Transverse colon (tissue), 4 donors: Measurements from ENCODE around the gene BID. TPM values are rescaled to one million over a fixed set of nuclear protein-coding genes. Genes with fewer than 3 reads are reported as not detected.

Source experiments
- DNase-seq: peaks from one replicate; pipeline ENCODE4 v3.0.0-alpha.2; 2019
- H3K27ac ChIP-seq, 4 donors: fragments of 200-600 bp; sonication (generic); 2 replicates each; pipeline ENCODE4 v1.5.1; 2016 to 2018; ENCODE audit warnings: inconsistent platforms in 4 of 4
- H3K27me3 ChIP-seq: fragments of 200-600 bp; sonication (generic); 2 replicates; pipeline ENCODE4 v1.5.1; 2017; ENCODE audit warnings: inconsistent platforms
- H3K36me3 ChIP-seq, 4 donors: fragments of 200-600 bp; sonication (generic); 2 replicates each; pipeline ENCODE4 v1.5.1; 2017 to 2019; ENCODE audit warnings: inconsistent platforms in 4 of 4
- H3K4me1 ChIP-seq, 4 donors: fragments of 200-600 bp; sonication (generic); 2 replicates each; pipeline ENCODE4 v1.5.1; 2017 to 2020; ENCODE audit warnings: inconsistent platforms in 4 of 4
- H3K4me3 ChIP-seq, 4 donors: fragments of 200-600 bp; sonication (generic); 1 replicate in 1 of 4; 2 replicates in 3 of 4; pipeline versions ENCODE4 v1.5.1 to v1.6.1; 2017 to 2019; ENCODE audit warnings: inconsistent platforms in 4 of 4
- H3K9me3 ChIP-seq, 2 donors: fragments of 200-600 bp; sonication (generic); 2 replicates each; pipeline ENCODE4 v1.5.1; 2017 to 2019; ENCODE audit warnings: inconsistent platforms in 2 of 2
- EP300 ChIP-seq: sonication (generic); formaldehyde crosslinking; IDR thresholded peaks from one replicate; pipeline ENCODE4 v1.6.1; 2017; ENCODE audit warnings: antibody characterized with exemption, low read depth
- POLR2A ChIP-seq: fragments of 450-650 bp; IDR thresholded peaks from one replicate; pipeline ENCODE4 v1.6.1; 2016; ENCODE audit warnings: antibody characterized with exemption, mild to moderate bottlenecking, moderate library complexity
- POLR2AphosphoS5 ChIP-seq, 3 donors: sonication (generic); formaldehyde crosslinking; IDR thresholded peaks; one replicate each; pipeline ENCODE4 v1.6.1; 2016; ENCODE audit warnings: antibody characterized with exemption in 3 of 3
- WGBS, 2 donors: methylation state at CpG; one replicate each; pipeline ENCODE4 v1.1.5; 2018; ENCODE audit warnings: low coverage in 1 of 2; 5-methylcytosine and 5-hydroxymethylcytosine counted together
- in situ Hi-C, 4 donors: fragments of 200-750 bp; cut with MboI; loops; one replicate each; pipeline versions ENCODE4 v1.15.0 to v1.15.1; 2017; ENCODE audit warnings: low sequenced_read_pairs in 3 of 4, low pct_ligation_motif_present in 1 of 4, low pct_unique_long_range_greater_than_20kb in 1 of 4
- intact Hi-C: fragments of 100-400 bp; cut with DNase I; formaldehyde crosslinking; loops from one replicate; pipeline ENCODE4 v1.15.1; 2023; ENCODE audit warnings: low total_unique reads
- total RNA-seq, 4 donors: library from RNA; depleted of rRNA; stranded (reverse); fragments of >200 nt; gene quantifications; one replicate each; pipeline ENCODE4 v1.1.0, GENCODE V29; 2016
- TF ChIP-seq, protein P1 (sequence below), 5 experiments: fragments of 200-600 bp in 3 of 5; fragments of 450-650 bp in 2 of 5; sonication (generic) in 3 of 5; IDR thresholded peaks; 1 replicate in 2 of 5; 2 replicates in 3 of 5; pipeline ENCODE4 v1.5.1; 2016 to 2017; ENCODE audit warnings: antibody characterized with exemption in 5 of 5, inconsistent platforms in 3 of 5, mild to moderate bottlenecking in 2 of 5, moderate library complexity in 1 of 5

BID gene
- total RNA-seq, 4 donors from 2014 or later, result 21.1 to 59.5 (median 25.5) TPM

DNA sequence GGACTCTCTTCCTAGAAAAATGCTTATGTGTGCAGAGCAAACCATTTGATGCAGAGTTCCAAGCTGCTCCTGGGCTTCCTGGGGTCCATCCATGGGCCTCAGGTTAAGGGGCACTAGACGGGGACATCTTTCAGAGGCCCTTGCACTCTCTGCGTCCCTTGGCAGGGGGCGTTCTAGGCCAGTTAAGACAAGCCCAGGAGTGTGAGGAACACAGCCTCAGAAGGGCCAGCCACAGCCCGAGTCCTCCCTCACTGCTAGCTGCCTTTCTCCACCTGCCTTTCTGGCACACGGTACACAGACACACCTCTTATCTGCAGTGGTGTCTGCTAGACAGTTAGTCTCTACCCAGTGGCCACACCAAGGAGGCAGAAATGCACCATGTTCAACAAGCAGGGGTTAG, 18.0 kb upstream of the BID start:
- Histone ChIP-seq H3K4me3 (no peak overlapping the region), H3K9me3 (no peaks in the 10 kb centered on the region), H3K27ac (no peak overlapping the region), H3K4me1 (peaks cover 0 to 5% (median 1%) of the 10 kb centered on the region in 4 donors), H3K36me3 (no peaks in the 10 kb centered on the region), H3K27me3 (no peaks in the 10 kb centered on the region)
- no peak for DNase-seq
- intact Hi-C loops (no loop called here), in situ Hi-C loops (no loop called here)
- 71% methylated on average over 5 of the region's 5 CpGs; no CpG with 5 or more reads in 1 of the 2 donors for WGBS, 2 donors
- TF ChIP-seq POLR2A (no peak), EP300 (no peak), POLR2AphosphoS5 (IDR thresholded peaks at IDR 0.05) (no peak)
- TF ChIP-seq, protein P1, sequence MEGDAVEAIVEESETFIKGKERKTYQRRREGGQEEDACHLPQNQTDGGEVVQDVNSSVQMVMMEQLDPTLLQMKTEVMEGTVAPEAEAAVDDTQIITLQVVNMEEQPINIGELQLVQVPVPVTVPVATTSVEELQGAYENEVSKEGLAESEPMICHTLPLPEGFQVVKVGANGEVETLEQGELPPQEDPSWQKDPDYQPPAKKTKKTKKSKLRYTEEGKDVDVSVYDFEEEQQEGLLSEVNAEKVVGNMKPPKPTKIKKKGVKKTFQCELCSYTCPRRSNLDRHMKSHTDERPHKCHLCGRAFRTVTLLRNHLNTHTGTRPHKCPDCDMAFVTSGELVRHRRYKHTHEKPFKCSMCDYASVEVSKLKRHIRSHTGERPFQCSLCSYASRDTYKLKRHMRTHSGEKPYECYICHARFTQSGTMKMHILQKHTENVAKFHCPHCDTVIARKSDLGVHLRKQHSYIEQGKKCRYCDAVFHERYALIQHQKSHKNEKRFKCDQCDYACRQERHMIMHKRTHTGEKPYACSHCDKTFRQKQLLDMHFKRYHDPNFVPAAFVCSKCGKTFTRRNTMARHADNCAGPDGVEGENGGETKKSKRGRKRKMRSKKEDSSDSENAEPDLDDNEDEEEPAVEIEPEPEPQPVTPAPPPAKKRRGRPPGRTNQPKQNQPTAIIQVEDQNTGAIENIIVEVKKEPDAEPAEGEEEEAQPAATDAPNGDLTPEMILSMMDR (IDR thresholded peaks at IDR 0.05), result no peak

DNA sequence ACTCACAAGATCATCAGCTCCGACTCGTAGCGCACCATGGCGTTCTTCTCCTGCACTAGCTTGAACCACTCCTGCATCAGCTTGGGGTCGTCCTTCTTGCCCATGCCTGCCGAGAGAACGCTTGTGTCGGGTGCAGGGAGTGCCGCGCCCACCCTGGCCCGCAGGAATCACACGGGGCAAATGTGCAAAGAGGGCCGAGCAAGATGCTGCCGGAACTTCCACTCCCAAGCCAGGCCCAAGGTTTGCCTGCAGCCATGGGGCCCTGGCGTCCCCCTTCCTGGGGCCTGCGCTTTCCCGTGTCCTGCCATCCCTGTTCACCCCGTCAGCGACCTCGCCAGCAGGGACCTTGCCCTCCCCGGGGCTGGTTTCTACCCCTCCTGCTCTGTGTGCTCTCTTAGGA, 16.9 kb upstream of the BID start:
- TF ChIP-seq, protein P1 (IDR thresholded peaks at IDR 0.05), result no peak
- no peak for TF ChIP-seq POLR2A
- TF ChIP-seq EP300, result no peak
- no peak for TF ChIP-seq POLR2AphosphoS5 (IDR thresholded peaks at IDR 0.05)
- H3K4me1 ChIP-seq, result peaks cover 0 to 16% (median 11%) of the 10 kb centered on the region in 4 donors
- no peak overlapping the region for H3K27ac ChIP-seq
- H3K27me3 ChIP-seq, result no peaks in the 10 kb centered on the region
- intact Hi-C loops, result no loop called here
- WGBS, 2 donors, result 95% methylated on average over 21 of the region's 21 CpGs; no CpG with 5 or more reads in 1 of the 2 donors
- in situ Hi-C loops, result no loop called here
- DNase-seq, result no peak
- H3K9me3 ChIP-seq, result no peaks in the 10 kb centered on the region
- no peaks in the 10 kb centered on the region for H3K36me3 ChIP-seq
- H3K4me3 ChIP-seq, result no peak overlapping the region

DNA sequence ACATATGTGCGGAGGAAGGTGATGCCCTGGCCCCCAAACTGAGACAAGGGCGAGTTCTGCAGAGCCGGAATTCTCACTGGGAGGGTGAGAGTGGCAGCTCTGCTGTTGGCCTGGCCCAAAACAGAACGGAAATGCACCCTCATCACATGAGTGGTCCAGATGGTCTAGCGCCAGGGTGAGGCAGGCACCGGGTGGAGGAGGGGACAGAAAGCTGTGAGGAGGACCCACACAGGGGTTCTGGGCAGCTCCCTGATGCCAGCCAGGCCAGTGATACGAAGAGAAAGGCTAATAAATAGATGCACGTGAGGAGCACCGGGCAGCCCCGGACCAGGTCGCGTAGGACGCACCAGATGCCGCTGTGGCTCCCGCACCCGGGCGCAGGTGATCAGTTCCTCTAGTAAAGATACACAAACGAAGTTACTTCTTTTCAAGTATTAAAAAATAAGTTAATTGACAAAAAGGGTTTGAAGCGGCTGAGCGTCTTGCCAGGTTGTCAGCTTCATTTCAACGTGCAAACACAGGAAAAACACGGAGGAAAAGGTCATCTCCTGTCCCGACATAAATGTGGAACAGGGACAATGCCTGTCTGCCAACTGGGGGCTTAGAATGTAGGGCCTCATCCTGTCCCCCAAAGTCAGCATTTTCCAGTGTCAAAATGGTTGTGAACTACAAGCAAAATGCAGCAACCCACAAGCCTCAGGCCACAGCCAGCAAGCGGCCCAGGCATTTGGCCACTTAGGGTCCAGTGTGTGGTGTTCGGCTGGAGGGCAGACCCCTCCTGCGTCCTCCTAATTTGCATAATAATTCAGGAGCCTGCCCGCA, 15.3 kb upstream of the BID start:
- H3K27me3 ChIP-seq, result no peaks in the 10 kb centered on the region
- in situ Hi-C loops, result no loop called here
- no peaks in the 10 kb centered on the region for H3K36me3 ChIP-seq
- no peak for TF ChIP-seq EP300
- TF ChIP-seq POLR2AphosphoS5 (IDR thresholded peaks at IDR 0.05), result no peak
- TF ChIP-seq, protein P1 (IDR thresholded peaks at IDR 0.05), result no peak
- no peak for TF ChIP-seq POLR2A
- intact Hi-C loops, result loop anchor here (10.0 kb wide), 1 partner anchor 235 kb away; no protein-coding TSS in a partner anchor
- WGBS, 2 donors, result 93 to 94% methylated on average over 9 to 27 of the region's 27 CpGs
- DNase-seq, result no peak
- peaks cover 0 to 23% (median 11%) of the 10 kb centered on the region in 4 donors for H3K4me1 ChIP-seq
- no peak overlapping the region for H3K4me3 ChIP-seq
- H3K9me3 ChIP-seq, result no peaks in the 10 kb centered on the region
- H3K27ac ChIP-seq, result no peak overlapping the region

DNA sequence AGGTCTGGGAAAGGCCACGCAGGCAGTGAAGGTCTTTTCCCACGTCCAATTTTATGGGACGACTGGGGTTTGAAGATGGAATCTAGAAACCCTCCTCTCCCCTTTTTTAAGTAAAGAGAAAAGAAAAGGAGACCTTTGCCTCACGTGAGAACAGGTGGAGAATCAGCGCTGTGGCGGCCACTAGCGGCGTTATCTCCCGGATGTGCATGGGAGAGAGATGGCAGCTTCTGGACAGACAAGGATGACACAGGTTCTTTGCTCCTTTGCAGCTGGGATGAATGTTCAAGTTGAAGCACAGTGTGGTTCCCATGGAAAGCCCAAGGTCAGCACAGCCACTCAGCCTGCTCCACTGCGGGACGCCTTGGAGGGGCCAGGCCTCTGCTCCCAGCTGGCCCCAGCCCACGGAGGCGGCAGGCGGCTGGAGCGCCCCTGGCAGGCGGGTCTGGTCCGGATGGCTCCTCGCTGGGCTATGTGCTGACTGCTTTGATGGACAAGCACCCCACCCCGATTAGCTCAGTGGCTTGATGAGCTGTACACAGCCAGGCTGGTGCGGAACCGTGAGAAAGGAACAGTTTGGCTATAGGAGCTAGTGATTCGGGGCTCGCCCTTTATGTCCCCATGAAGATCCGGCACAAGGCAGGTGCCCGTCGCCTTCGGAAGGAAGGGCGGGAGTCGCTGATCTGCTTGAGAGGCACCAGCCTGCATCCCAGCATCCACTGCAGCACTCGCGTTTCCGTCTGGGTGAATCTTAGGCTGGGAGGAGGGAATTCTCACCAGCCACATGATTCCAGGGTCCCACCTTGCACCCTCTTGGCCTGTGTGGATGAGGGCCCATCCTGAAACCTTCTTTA, 14.5 kb upstream of the BID start:
- Histone ChIP-seq H3K27ac (no peak overlapping the region), H3K9me3 (no peaks in the 10 kb centered on the region), H3K36me3 (no peaks in the 10 kb centered on the region), H3K4me3 (no peak overlapping the region), H3K27me3 (no peaks in the 10 kb centered on the region), H3K4me1 (peaks cover 0 to 23% (median 11%) of the 10 kb centered on the region in 4 donors)
- WGBS, 2 donors, result 79 to 91% methylated on average over 8 to 31 of the region's 32 CpGs
- in situ Hi-C loops (no loop called here), intact Hi-C loops (loop anchor here (10.0 kb wide), 1 partner anchor 234 kb away; no protein-coding TSS in a partner anchor)
- TF ChIP-seq, protein P1 (IDR thresholded peaks at IDR 0.05), result no peak
- TF ChIP-seq EP300 (no peak), POLR2AphosphoS5 (IDR thresholded peaks at IDR 0.05) (no peak), POLR2A (no peak)
- DNase-seq, result no peak
